CD4-positive, alpha-beta T cell treated with Interleukin-12 subunit alpha and Interleukin-12 subunit beta, for 1 hour (primary cell): ENCODE data around the gene IPPK.

Experiments used
- DNase-seq: peaks from one replicate; pipeline ENCODE4 v3.0.0-alpha.2; 2020

IPPK gene

GRCh38 chr9:92686954-92687353 lies 17.0 kb upstream of the IPPK start:
- no peak for DNase-seq

- no peak for DNase-seq
Observed at GRCh38 chr9:92685022-92685421, 15.1 kb upstream of the IPPK start.

GRCh38 chr9:92682269-92682668 lies 12.3 kb upstream of the IPPK start:
- DNase-seq = no peak

- DNase-seq = no peak
Observed at GRCh38 chr9:92680166-92681119, 10.5 kb upstream of the IPPK start.

GRCh38 chr9:92679413-92680165 lies 9.7 kb upstream of the IPPK start:
- no peak for DNase-seq

- no peak for DNase-seq
Observed at GRCh38 chr9:92671323-92671722, 1.4 kb upstream of the IPPK start.

- no peak for DNase-seq
Observed at GRCh38 chr9:92669527-92669889, 423 bp downstream of the IPPK start.

- DNase-seq = peak; percentile 33
Observed at GRCh38 chr9:92668746-92669526, 995 bp downstream of the IPPK start.

GRCh38 chr9:92666912-92667532 lies 2.9 kb downstream of the IPPK start:
- no peak for DNase-seq

GRCh38 chr9:92666236-92666635 lies 3.7 kb downstream of the IPPK start:
- DNase-seq = no peak

GRCh38 chr9:92665836-92666235 lies 4.1 kb downstream of the IPPK start:
- no peak for DNase-seq

GRCh38 chr9:92664394-92665152 lies 5.4 kb downstream of the IPPK start:
- DNase-seq = peak; percentile 19

- DNase-seq = no peak
Observed at GRCh38 chr9:92663951-92664350, 6.0 kb downstream of the IPPK start.

- no peak for DNase-seq
Observed at GRCh38 chr9:92663126-92663525, 6.8 kb downstream of the IPPK start.

GRCh38 chr9:92661743-92662142 lies 8.2 kb downstream of the IPPK start:
- DNase-seq = no peak

GRCh38 chr9:92661127-92661526 lies 8.8 kb downstream of the IPPK start:
- no peak for DNase-seq

- DNase-seq = no peak
Observed at GRCh38 chr9:92660266-92660665, 9.7 kb downstream of the IPPK start.

GRCh38 chr9:92659601-92660000 lies 10.3 kb downstream of the IPPK start:
- no peak for DNase-seq

GRCh38 chr9:92658611-92659010 lies 11.3 kb downstream of the IPPK start:
- no peak for DNase-seq

- DNase-seq = no peak
Observed at GRCh38 chr9:92658176-92658575, 11.8 kb downstream of the IPPK start.

GRCh38 chr9:92657296-92658094 lies 12.4 kb downstream of the IPPK start:
- DNase-seq = no peak
